GM12878 (cell line): ENCODE measurements around the gene KDM5B. TPM values are rescaled to one million over a fixed set of nuclear protein-coding genes. Genes with fewer than 3 reads are reported as not detected.

Source experiments
- ATAC-seq: fragments of 200-7000 bp; cut with Tn5 transposase; 3 replicates; pipeline ENCODE4 v1.9.1; 2020; ENCODE audit warnings: mild to moderate bottlenecking, moderate library complexity
- BruUV-seq: library from RNA; stranded (reverse); fragments of 400-500 nt; replicated peaks from 2 replicates; lab custom pipeline; 2021; lab: Mats Ljungman, UMichigan
- CTCF ChIA-PET: fragments of 300-600 bp; sonication (Branson Sonifier 250); formaldehyde crosslinking; extraction: SDS; loops from one replicate; lab custom pipeline; 2021; ENCODE audit warnings: inconsistent platforms; lab: Yijun Ruan, JAX
- POLR2A ChIA-PET: fragments of 350-600 bp; formaldehyde crosslinking; extraction: SDS; loops from one replicate; lab custom pipeline; 2021; ENCODE audit warnings: inconsistent platforms; lab: Charles Lee
- RAD21 ChIA-PET: fragments of 300-600 bp; sonication (Branson Sonifier 250); formaldehyde crosslinking; loops from one replicate; lab custom pipeline; 2023; ENCODE audit warnings: antibody characterized with exemption; ENCODE audit not compliant: unreplicated experiment; lab: Charles Lee
- SMC1A ChIA-PET: fragments of 300-600 bp; sonication (Branson Sonifier 250); formaldehyde crosslinking; loops from one replicate; lab custom pipeline; 2023; ENCODE audit not compliant: unreplicated experiment, uncharacterized antibody; lab: Charles Lee
- DNase-seq: peaks from one replicate; pipeline ENCODE4 v3.0.0-alpha.2; 2011; ENCODE audit warnings: low read depth, low spot score
- FAIRE-seq: peaks from 3 replicates; lab custom pipeline; 2011; peaks lifted over from hg19 to GRCh38; lab: Jason Lieb, UNC
- H2AFZ ChIP-seq: 2 replicates; pipeline ENCODE4 v1.6.0; 2011; ENCODE audit warnings: low read depth, low read length, control low read depth; ENCODE audit not compliant: control insufficient read depth
- H3K27ac ChIP-seq: 2 replicates; pipeline ENCODE4 v1.5.1; 2011; ENCODE audit warnings: control low read depth; ENCODE audit not compliant: control insufficient read depth, insufficient read depth
- H3K27me3 ChIP-seq, 2 experiments: replicated peaks in 1 of 2; 2 replicates each; pipeline versions ENCODE4 v1.6.0 to v1.6.1; 2011; ENCODE audit warnings: low read length in 1 of 2; ENCODE audit not compliant: control insufficient read depth in 2 of 2, insufficient read depth in 2 of 2
- H3K36me3 ChIP-seq, 2 experiments: 2 replicates each; pipeline ENCODE4 v1.5.1; 2011; ENCODE audit warnings: low read length in 1 of 2; ENCODE audit not compliant: control insufficient read depth in 2 of 2, insufficient read depth in 2 of 2
- H3K4me1 ChIP-seq: 2 replicates; pipeline ENCODE4 v1.6.1; 2011; ENCODE audit warnings: mild to moderate bottlenecking, low read length, moderate library complexity, mixed read lengths; ENCODE audit not compliant: control insufficient read depth, insufficient read depth
- H3K4me2 ChIP-seq: 2 replicates; pipeline ENCODE4 v1.6.0; 2011; ENCODE audit warnings: control low read depth; ENCODE audit not compliant: control insufficient read depth, insufficient read depth
- H3K4me3 ChIP-seq: fragments of 200-600 bp; sonication (generic); 2 replicates; pipeline ENCODE4 v1.5.1; 2016
- H3K79me2 ChIP-seq: 2 replicates; pipeline ENCODE4 v1.6.0; 2011; ENCODE audit warnings: low read length; ENCODE audit not compliant: control insufficient read depth, insufficient read depth
- H3K9ac ChIP-seq: 2 replicates; pipeline ENCODE4 v1.8.0; 2011; ENCODE audit warnings: low read length, control low read depth, mixed read lengths; ENCODE audit not compliant: control insufficient read depth, insufficient read depth
- H3K9me3 ChIP-seq: replicated peaks from 3 replicates; pipeline ENCODE4 v1.5.1; 2011; ENCODE audit warnings: mild to moderate bottlenecking, low read length; ENCODE audit not compliant: control insufficient read depth, insufficient read depth
- H4K20me1 ChIP-seq: 2 replicates; pipeline ENCODE4 v1.6.0; 2011; ENCODE audit not compliant: control insufficient read depth, insufficient read depth
- ATF3 ChIP-seq: IDR thresholded peaks from 2 replicates; pipeline ENCODE4 v1.6.1; 2011; ENCODE audit warnings: low read depth, mild to moderate bottlenecking, low read length, moderate library complexity, borderline replicate concordance; ENCODE audit errors: extremely low read depth
- EP300 ChIP-seq, 2 experiments: fragments of 150-350 bp in 1 of 2; IDR thresholded peaks; 2 replicates each; pipeline ENCODE4 v1.6.1; 2011 to 2012; ENCODE audit warnings: low read depth in 2 of 2, low read length in 2 of 2, borderline replicate concordance in 1 of 2, improper control_type of control experiment in 1 of 2, inconsistent platforms in 1 of 2; ENCODE audit not compliant: control insufficient read depth in 1 of 2
- FOXM1 ChIP-seq: IDR thresholded peaks from 2 replicates; pipeline ENCODE4 v1.6.1; 2012; ENCODE audit warnings: low read depth, mild to moderate bottlenecking, inconsistent platforms, low read length, moderate library complexity
- HDAC6 ChIP-seq: fragments of 200-600 bp; sonication (generic); IDR thresholded peaks from one replicate; pipeline ENCODE4 v1.8.0; 2017; ENCODE audit warnings: antibody characterized with exemption; ENCODE audit not compliant: unreplicated experiment
- JUNB ChIP-seq: IDR thresholded peaks from 2 replicates; pipeline ENCODE4 v1.6.1; 2016; ENCODE audit warnings: antibody characterized with exemption, mild to moderate bottlenecking
- NKRF ChIP-seq: fragments of 450-650 bp; conservative IDR thresholded peaks from 2 replicates; pipeline ENCODE4 v1.6.1; 2017; ENCODE audit warnings: mild to moderate bottlenecking, moderate library complexity
- TAF1 ChIP-seq: IDR thresholded peaks from 2 replicates; pipeline ENCODE4 v1.6.1; 2011; ENCODE audit warnings: mild to moderate bottlenecking, low read depth, low read length, borderline replicate concordance
- ZNF24 ChIP-seq: fragments of 450-650 bp; IDR thresholded peaks from 2 replicates; pipeline ENCODE4 v1.6.1; 2017; ENCODE audit warnings: antibody characterized with exemption, mild to moderate bottlenecking
- ZNF384 ChIP-seq: IDR thresholded peaks from 2 replicates; pipeline ENCODE4 v1.6.1; 2012; ENCODE audit warnings: low read depth, mild to moderate bottlenecking, low read length, improper control_type of control experiment, borderline replicate concordance
- WGBS: methylation state at CpG from one replicate; pipeline ENCODE4 v1.1.6; 2016; ENCODE audit warnings: low lambda C conversion rate; ENCODE audit not compliant: insufficient replicate concordance, insufficient coverage; ENCODE audit errors: missing lambda C conversion rate; 5-methylcytosine and 5-hydroxymethylcytosine counted together
- in situ Hi-C: fragments of 300-500 bp; cut with MboI; formaldehyde crosslinking; loops from 9 replicates; pipeline ENCODE4 v1.14.3; 2018; ENCODE audit warnings: mixed read lengths
- intact Hi-C: fragments of 100-400 bp; cut with micrococcal nuclease; formaldehyde crosslinking; loops from one replicate; pipeline ENCODE4 v1.14.2; 2022; ENCODE audit not compliant: unreplicated experiment
- polyA plus RNA-seq, 11 experiments: library from polyadenylated mRNA; depleted of rRNA in 4 of 11; unstranded in 6 of 11; stranded (reverse) in 5 of 11; fragments of >200 nt; fragmentation: Nextera tagmentation in 4 of 11; fragmentation: Illumina TruSeq in 1 of 11; extraction: Ambion mirVana in 4 of 11; extraction: Trizol in 1 of 11; gene quantifications; 1 replicate in 1 of 11; 2 replicates in 10 of 11; pipeline versions ENCODE4 v1.2.1 to v1.2.3, GENCODE V29; 2011 to 2016; ENCODE audit warnings: inconsistent platforms in 2 of 11, missing spikeins in 2 of 11, low read depth in 1 of 11
- total RNA-seq, 4 experiments: library from RNA; depleted of rRNA in 3 of 4; stranded (reverse); fragments of >200 nt in 3 of 4; fragmentation: Illumina TruSeq in 1 of 4; extraction: Trizol in 1 of 4; gene quantifications; 2 replicates each; pipeline versions ENCODE4 v1.2.1 to v1.2.3, GENCODE V29; 2013 to 2021
- TF ChIP-seq, protein P1 (sequence below): IDR thresholded peaks from 2 replicates; pipeline ENCODE4 v1.6.1; 2011; ENCODE audit warnings: low read depth, low read length, improper control_type of control experiment, borderline replicate concordance
- TF ChIP-seq, protein P2 (sequence below): IDR thresholded peaks from 2 replicates; pipeline ENCODE4 v1.6.1; 2012; ENCODE audit warnings: improper control_type of control experiment, low read depth, low read length; ENCODE audit not compliant: insufficient replicate concordance
- TF ChIP-seq, protein P3 (sequence below): fragments of 450-650 bp; IDR thresholded peaks from 2 replicates; pipeline ENCODE4 v1.6.1; 2017; ENCODE audit warnings: antibody characterized with exemption, mild to moderate bottlenecking, moderate library complexity

The KDM5B gene
- total and polyA plus RNA-seq, 10 of the 15 experiments (the other 5 are each of a cell fraction or from before 2014, with no cell fraction given) = 1.7 to 26.6 (median 8.1) TPM

- no TSS peak for BruUV-seq
- Histone ChIP-seq H2AFZ (no peak overlapping the region), H3K27ac (no peak overlapping the region), H4K20me1 (no peaks in the 10 kb centered on the region), H3K4me2 (no peak overlapping the region), H3K9ac (no peak overlapping the region), H3K36me3 (no peaks in the 10 kb centered on the region), H3K4me3 (no peak overlapping the region), H3K79me2 (no peaks in the 10 kb centered on the region)
- no peak for DNase-seq
- no peak for ATAC-seq
- RAD21 ChIA-PET = no interaction called here
- intact Hi-C loops (no loop called here), in situ Hi-C loops (no loop called here)
- CTCF ChIA-PET = no interaction called here
- POLR2A ChIA-PET = no interaction called here
- no peak for FAIRE-seq
- TF ChIP-seq ATF3 (no peak), HDAC6 (no peak), FOXM1 (no peak), JUNB (no peak), EP300 (IDR thresholded peaks at IDR 0.05; ENCODE audit: borderline replicate concordance in 1 of 2, control insufficient read depth in 1 of 2, low read depth in 2 of 2, low read length in 2 of 2) (no peak), NKRF (no peak), ZNF24 (no peak), ZNF384 (no peak), TAF1 (no peak)
- TF ChIP-seq, protein P1, sequence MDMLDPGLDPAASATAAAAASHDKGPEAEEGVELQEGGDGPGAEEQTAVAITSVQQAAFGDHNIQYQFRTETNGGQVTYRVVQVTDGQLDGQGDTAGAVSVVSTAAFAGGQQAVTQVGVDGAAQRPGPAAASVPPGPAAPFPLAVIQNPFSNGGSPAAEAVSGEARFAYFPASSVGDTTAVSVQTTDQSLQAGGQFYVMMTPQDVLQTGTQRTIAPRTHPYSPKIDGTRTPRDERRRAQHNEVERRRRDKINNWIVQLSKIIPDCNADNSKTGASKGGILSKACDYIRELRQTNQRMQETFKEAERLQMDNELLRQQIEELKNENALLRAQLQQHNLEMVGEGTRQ = no peak
- TF ChIP-seq, protein P2, sequence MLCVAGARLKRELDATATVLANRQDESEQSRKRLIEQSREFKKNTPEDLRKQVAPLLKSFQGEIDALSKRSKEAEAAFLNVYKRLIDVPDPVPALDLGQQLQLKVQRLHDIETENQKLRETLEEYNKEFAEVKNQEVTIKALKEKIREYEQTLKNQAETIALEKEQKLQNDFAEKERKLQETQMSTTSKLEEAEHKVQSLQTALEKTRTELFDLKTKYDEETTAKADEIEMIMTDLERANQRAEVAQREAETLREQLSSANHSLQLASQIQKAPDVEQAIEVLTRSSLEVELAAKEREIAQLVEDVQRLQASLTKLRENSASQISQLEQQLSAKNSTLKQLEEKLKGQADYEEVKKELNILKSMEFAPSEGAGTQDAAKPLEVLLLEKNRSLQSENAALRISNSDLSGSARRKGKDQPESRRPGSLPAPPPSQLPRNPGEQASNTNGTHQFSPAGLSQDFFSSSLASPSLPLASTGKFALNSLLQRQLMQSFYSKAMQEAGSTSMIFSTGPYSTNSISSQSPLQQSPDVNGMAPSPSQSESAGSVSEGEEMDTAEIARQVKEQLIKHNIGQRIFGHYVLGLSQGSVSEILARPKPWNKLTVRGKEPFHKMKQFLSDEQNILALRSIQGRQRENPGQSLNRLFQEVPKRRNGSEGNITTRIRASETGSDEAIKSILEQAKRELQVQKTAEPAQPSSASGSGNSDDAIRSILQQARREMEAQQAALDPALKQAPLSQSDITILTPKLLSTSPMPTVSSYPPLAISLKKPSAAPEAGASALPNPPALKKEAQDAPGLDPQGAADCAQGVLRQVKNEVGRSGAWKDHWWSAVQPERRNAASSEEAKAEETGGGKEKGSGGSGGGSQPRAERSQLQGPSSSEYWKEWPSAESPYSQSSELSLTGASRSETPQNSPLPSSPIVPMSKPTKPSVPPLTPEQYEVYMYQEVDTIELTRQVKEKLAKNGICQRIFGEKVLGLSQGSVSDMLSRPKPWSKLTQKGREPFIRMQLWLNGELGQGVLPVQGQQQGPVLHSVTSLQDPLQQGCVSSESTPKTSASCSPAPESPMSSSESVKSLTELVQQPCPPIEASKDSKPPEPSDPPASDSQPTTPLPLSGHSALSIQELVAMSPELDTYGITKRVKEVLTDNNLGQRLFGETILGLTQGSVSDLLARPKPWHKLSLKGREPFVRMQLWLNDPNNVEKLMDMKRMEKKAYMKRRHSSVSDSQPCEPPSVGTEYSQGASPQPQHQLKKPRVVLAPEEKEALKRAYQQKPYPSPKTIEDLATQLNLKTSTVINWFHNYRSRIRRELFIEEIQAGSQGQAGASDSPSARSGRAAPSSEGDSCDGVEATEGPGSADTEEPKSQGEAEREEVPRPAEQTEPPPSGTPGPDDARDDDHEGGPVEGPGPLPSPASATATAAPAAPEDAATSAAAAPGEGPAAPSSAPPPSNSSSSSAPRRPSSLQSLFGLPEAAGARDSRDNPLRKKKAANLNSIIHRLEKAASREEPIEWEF = no peak
- TF ChIP-seq, protein P3, sequence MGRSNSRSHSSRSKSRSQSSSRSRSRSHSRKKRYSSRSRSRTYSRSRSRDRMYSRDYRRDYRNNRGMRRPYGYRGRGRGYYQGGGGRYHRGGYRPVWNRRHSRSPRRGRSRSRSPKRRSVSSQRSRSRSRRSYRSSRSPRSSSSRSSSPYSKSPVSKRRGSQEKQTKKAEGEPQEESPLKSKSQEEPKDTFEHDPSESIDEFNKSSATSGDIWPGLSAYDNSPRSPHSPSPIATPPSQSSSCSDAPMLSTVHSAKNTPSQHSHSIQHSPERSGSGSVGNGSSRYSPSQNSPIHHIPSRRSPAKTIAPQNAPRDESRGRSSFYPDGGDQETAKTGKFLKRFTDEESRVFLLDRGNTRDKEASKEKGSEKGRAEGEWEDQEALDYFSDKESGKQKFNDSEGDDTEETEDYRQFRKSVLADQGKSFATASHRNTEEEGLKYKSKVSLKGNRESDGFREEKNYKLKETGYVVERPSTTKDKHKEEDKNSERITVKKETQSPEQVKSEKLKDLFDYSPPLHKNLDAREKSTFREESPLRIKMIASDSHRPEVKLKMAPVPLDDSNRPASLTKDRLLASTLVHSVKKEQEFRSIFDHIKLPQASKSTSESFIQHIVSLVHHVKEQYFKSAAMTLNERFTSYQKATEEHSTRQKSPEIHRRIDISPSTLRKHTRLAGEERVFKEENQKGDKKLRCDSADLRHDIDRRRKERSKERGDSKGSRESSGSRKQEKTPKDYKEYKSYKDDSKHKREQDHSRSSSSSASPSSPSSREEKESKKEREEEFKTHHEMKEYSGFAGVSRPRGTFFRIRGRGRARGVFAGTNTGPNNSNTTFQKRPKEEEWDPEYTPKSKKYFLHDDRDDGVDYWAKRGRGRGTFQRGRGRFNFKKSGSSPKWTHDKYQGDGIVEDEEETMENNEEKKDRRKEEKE = no peak
- TF ChIP-seq, all 136 proteins: peak for 0
- SMC1A ChIA-PET = no interaction called here
- WGBS = 14% methylated on average over 5 of the region's 5 CpGs
- Histone ChIP-seq H3K9me3 (no peaks in the 10 kb centered on the region), H3K27me3 (peaks cover 8 to 11% of the 10 kb centered on the region in 2 experiments), H3K4me1 (no peaks in the 10 kb centered on the region)
Observed at GRCh38 chr1:202702088-202702487, 106.1 kb downstream of the KDM5B start.
